ENCODE data around the gene HPS1. TPM values are rescaled to one million over a fixed set of nuclear protein-coding genes. Genes with fewer than 3 reads are reported as not detected.
A peak's percentile ranks its signal among the peaks of the same experiment; 100 is the strongest.

The HPS1 gene
- 32.0 and 40.0 TPM in 2 replicates for total RNA-seq (2014; rRNA removed; shearing (Covaris generic))

DNA sequence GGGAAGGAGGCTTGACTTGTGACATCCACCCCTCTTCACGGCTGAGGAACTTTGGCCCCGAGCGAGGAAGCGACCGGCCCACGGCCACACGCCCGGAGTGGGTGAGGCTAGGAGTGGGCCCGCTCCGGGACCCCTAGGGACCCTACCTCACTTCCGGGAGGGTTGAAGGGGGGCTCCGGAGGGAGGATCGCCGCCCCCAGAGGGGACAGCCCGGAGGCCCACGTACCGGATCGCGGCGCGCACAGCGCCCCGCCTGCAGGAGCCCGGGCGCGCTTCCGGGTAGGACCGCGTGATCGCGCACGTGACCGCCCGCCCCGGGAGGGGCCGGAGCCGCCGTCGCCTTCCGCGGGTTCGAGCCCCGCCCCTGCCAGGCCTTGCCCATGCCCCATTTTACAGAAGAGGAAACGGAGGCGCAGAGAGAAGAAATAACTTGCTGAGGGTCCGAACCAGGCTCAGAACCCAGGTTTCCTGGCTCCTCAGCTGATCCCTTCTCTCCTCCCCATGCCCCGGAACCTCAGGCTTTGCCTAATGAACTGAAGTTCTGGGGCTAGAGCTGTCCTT, at the start of gene HPS1:
Gene HPS1 (minus strand): TSS at position 275 of the 561 bp plus-strand sequence. CDS start 3,695 bp downstream, outside the sequence.
- DNase-seq (ENCODE audit: low spot score), result peak; percentile 55

DNA sequence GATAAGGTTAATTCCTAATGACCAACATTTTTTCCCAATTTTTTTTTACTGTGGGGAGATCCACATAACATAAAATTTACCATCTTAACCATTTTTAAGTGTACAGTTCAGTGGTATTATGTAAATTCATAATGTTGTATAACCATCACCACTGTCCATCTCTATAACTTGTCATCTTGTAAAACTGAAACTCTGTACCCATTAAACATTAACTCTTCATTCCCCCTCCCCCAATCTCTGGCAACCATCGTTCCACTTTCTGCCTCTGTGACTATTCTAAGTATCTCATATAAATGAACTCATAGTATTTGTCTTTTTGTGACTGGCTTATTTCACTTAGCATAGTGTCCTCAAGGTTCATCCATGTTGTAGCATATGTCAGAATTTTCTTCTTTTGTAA, 46.0 kb upstream of the HPS1 start:
- no peak for DNase-seq (ENCODE audit: low spot score)

DNA sequence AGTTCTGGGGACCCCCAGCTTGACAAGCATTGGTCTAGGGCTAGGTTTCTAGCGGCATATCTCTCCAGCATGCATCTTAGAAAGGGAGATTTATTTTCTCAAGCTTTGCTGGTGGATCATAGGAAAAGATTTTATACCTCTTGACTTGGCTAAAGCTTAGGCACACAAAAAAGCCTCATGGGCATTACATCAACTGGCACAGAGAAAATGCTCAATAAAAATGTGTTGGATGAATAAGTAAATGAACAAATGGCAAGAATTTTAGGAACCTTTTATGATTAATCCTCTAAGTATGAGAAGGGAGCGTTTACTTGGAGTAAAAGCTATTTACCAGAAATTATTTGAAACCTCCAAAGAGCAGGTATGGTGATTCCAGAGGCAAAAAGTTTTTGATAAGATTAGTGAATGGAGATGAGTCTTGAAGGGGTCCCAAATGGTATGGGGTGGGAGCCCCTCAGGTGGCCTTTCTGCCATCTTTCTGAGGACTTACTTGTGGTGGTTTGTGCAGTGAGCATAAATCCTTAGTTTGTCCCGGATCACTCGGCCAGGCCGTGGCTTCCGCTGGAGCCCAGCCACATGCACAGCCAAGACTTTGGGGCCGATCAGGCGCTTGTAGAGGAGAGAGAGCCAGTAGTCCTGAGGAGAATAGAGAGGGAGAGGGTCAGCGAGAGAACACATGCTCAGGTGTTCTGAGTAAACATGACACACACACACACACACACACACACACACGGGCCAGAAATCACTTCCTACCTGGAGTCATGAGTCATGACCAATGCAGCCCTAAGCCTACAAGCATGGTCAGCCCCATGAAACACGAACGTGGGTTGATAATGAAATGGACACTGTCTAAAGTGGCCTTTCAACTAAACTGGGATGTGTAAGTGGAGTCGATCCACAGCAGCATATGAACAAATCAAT, 43.1 kb upstream of the HPS1 start:
- no peak for DNase-seq (ENCODE audit: low spot score)

DNA sequence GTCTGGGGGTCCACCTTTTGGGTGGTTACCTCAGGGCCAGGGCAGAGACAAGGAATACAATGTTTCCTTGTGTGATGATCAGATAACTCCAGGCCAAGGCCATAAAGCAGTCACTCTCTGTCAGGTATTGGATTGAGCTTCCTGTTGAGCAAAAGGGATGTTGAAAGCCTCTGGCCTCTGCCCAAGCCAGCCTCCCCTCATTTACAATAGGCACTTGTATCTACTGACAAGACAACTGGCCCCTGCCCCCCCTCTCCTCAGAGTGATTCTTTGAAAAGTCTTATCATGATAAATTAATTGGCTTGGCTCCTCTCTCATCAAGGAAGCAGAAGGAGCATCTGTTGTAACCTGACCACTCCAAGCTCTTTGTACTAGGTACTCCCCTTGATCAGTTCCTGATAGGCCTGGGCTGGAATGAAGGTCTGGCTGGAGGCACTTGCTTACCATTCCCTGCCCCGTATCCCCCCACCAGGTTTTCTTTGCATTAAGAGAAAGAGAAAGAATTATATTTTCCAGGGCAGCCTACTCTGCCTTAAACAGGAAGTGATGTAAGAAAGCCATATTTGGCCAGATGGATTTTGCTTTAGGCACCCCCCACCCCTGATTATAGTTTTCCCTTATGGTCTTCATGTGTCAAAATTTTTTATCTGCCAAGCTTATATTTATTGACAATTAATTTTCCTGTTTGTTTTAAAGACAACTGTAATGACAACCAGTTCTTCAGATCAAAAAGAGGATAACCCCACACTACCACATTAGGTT, 42.1 kb upstream of the HPS1 start:
- DNase-seq (ENCODE audit: low spot score), result no peak

DNA sequence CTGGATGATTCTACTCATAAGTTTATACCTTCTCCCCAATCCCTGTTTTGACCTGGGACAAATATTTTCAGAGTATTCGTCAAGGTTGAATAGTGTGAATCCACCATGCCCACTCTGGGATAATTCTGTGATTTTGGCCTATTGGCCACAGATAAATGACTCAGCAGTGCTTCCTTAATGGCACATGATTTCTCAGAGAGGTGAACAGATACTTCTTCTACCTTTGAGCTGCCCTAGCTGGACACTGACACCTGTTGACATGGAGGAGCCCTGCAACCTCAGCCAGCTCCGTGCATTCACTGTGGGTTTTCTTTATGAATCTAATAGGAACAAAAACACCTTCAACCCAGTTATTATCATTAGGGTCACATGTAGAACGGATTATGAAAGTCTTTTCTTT, 40.9 kb upstream of the HPS1 start:
- no peak for DNase-seq (ENCODE audit: low spot score)

DNA sequence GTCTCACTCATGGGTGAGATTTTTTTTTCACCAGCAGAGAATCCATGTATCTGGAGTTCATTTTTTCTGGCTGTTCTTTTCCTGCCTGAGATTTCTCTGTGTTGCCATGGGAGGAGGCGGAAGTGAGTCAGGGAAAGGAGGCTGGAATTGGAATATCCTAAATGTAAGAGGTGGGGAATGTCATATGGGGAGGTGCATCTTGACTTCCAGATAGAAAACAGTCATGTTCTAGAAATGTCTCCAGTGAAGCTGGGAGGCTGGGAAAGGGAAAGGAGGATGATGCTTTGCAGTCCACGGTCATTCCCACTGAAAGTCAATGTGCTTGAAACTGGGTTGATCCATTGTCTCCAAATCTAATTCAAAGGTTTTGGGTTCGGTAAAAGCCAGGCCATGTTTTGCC, 39.7 kb upstream of the HPS1 start:
- DNase-seq (ENCODE audit: low spot score), result peak; percentile 54

DNA sequence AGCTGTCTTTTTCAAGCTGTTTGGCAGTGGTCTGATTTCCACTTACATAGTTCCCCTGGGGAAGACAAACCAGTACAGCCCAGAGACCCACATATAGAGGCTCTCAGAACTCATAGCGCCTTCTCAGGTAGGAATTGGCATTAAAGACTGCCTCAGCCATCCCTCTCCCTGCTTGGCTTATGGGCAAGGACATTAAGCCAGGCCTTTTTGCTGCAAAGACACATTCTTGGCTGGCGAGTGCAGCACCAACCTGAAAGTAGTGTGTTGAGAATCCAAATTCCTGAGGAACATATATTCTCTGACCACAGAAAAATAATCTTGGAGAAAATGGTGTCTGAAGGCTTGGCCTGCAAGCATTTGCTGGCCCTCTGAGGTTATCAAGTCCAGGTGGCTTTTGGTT, 39.2 kb upstream of the HPS1 start:
- peak; percentile 38 for DNase-seq (ENCODE audit: low spot score)

DNA sequence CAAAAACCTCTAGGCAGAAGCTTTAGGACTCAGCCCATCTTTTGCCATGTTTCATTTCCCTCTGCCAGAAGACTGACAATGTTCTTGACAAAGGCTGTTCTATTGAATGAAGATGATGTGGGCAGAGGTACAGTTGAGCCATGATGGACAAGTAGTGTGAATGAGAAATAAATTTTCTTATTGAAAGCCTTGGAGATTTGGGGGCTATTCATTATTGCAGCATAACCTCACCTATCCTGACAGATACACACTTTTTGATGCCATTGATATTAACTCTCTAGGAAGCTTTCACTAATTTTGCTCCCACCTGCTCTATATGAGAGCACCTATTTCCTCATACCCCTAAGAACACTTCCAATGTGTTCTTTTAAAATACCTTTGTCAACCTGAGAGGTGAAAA, 36.9 kb upstream of the HPS1 start:
- no peak for DNase-seq (ENCODE audit: low spot score)

DNA sequence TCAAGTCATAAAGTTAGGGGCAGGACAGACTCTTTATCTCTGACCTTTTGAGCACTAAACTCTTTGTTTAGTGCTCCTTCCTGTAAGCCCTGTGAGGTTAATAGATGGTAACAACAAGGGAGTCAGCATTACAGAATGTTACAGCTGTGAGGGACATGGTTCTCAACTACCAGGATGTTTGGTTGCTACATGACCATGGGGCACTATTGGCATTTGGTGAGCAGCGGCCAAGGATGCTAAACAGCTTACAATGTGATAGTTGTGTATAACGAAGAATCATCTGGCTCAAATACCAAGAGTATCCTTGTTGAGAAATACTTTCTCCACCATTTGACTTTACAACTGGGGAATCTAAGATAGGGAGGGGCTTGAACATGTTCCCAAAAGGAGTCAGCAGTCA, 35.4 kb upstream of the HPS1 start:
- DNase-seq (ENCODE audit: low spot score), result no peak

DNA sequence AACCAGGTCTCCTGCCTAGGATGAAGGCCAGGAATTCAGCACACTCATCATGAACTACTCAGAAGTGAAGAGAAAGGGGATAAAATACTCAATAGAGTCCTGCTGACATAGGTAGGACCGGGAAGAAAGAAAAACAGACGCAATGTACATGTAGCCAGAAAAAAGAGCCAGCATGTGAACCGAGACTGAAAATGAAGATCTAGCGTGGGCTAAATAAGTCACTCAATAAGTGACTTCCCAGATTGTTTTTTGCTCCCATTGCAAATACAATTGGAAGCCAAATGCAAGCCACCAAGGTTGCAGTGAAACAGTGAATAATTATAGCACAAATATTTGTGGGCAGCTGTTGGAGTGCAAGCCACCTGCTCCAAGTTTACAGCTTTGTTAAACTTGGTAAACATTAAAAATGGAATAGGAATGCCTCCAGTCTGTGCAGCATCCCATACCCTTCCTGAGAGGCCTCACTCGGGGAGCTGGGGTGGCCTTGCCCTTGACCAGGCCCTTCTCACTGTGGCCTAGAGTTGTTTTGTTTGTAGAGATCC, 34.7 kb upstream of the HPS1 start:
- no peak for DNase-seq (ENCODE audit: low spot score)

DNA sequence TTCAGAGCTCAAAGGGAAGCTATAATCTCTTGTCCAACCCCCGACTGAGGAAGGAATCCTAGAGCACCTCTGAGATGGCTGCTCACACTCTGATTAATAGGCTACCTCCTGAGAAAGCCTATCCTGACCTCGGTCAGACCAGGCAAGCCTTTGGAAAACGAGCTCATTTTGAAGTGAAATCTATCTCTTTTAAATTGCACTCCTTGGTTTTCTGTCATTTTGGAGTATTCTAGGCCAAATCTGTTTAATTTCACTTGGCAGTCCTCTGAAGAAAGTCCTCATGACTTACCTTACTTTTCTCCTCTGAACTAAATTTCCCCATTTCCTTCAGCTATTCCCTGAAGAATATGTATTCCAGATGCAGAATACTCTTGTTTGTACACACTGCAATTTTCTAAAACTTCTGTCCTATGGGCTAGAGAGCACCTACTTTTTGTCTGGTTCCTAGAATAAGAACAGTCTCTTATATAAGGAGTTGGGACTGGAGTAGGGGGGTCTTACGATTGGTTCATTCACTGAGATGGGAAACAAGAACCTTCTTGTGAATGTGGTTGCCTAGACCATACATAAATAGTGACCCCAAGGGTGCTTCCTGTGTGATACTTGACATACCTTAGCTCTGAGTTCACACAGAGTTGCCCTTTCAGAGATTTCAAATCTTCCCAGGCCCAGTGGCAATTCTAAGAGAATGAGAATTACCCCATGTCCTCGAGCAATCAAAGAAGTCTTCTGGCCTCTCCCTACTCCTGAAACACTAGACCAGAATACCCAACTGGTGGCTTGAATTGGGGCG, 31.9 kb upstream of the HPS1 start:
- DNase-seq (ENCODE audit: low spot score), result no peak

DNA sequence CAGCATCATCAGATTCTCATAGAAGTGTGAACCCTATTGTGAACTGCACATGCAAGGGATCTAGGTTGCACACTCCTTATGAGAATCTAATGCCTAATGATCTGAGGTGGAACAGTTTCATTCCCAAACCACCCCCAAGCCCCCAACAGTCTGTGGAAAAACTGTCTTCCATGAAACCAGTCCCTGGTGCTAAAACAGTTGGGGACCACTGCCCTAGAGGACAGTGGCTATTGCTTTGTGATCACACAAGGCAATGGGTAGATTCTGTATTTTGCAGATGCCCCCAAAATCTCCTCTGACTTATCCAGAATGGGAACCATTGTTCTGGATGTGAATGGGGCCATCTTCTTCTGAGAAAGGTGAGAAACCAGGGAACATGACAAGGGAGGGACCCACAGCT, 31.1 kb upstream of the HPS1 start:
- DNase-seq (ENCODE audit: low spot score), result no peak

DNA sequence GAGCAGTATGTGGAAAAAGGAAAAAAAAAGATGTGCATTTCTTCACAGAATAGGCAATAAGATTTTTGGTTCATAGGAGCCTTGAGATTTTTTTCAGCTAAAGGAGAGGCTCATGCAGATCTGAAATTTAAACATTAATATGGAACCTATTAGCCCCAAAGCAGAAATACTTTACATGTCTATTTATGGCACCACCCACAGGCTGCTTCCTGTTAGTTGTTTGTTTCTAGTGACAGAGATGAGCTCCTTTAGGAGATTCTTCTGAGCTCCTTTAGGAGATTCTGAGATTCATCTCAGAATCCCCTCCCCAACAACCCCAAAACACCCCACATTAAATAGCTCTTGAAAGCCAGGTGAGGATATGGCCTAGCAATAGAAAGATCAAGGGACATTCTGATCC, 27.9 kb upstream of the HPS1 start:
- no peak for DNase-seq (ENCODE audit: low spot score)

DNA sequence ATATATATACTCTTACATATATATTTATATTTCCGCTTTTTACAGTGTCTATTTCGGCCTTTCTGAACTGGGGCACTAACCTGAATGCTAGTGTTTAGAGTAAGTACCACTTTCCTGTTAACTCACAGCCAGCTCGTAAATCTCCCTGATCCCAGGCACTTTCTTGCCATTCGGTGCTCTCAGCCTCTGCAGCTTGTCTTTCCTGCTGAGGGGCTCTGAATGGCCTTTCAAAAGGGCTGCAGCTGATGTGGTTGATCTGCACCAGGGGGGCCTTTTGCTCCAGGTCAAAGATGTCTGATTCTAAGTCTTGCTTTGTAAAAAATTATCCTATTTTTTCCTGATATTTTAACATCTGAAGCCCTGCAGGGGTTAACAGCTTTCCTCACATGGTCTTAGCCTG, 25.5 kb upstream of the HPS1 start:
- DNase-seq (ENCODE audit: low spot score), result no peak

DNA sequence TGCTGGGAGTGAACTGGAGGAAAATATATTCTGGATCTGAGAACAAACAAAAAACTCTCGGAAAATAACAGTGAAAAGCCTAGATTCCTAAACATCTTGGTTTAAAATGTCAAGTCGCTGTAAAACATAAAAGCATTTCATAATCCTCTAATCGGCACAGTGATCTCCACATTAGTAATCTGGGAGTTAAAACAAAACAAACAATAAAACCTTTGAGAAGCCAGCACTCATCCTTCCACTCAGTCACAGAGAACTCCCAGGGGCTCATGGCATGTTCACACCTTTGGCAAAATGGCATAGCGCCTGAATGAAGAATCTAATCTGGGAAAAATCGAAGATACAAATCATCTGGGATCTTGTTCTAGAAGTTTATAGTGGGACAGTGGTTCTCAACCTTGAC, 24.1 kb upstream of the HPS1 start:
- DNase-seq (ENCODE audit: low spot score), result no peak

DNA sequence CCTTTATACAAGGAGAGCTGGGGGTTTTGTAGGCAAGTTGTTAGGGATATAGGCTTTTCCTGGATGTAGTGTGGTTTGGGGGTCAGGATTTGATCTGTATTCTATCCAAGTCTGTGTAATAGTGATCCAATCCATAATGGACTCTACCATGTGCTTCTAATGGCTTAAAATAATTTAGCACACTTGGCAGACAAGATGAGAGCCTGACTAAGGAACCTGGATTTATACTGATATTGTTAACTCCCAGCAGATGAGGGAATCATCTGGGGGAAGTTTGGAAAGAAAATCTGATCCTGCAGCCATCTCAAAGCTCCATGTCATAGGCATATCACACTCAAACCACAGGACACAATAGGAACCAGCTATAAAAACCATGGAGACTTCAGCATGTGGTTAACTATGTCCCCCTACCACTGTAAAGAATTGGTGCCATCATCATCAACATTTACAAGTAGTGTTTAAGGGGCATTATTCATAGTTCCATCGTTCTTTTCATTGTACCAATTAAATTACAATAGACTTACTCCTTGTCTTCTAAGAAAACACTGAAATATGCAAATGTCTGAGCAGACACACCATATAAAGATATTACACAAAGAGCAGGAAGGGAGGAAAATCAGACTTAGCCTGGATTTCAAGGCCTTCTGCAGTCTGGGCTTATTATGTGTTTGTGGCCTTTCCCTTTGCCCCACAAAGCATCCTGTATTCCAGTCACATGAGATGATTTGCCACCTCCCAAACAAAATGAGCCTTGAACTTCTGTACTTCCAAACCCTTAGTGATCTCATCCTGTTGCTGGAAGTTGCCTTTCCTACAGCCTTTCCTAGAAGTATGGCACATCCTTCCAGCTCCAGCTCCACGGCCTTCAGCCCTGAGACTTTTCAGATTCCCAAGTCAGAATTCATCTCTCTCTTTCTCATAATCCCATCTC, 22.5 kb upstream of the HPS1 start:
- no peak for DNase-seq (ENCODE audit: low spot score)

DNA sequence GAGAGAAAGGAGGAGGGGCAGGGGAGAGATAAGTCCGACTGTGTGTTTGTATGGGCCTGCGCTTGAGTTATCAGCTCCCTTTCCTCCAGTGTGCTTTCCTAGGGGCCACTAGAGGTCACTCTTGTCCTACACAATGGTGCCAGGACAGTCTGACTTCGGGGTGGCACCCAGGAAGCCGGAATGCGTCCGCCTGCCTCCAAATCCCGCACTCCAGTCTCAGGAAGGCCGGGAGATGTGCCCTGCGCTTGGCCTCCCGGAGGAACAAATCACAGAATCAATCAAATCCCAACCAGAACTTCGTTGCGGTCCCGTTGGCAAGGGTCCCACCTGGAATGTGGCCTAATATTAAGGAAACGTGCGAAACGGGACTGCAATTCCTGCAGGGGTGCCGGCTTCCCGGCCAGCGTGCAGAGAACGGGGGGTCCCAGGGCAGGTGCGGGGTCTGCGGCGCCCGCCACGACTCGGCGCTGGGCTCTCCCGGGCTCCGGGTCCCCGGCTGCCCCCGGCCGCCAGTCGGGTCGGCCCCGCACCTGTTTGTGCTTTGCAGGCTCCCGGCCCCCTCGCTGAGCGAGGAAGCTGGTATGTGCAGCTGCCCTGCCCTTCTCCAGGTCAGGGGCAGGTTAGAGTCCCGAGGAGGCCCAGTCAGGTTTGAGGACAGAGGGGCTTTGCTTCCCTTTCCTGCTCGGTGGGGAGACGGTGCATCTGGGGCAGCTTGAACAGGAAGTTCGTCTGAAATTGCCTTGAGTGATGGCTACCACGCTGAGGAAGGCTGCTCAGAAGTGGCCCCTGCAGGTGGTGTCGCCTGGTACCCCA, 21.0 kb upstream of the HPS1 start:
- peak; percentile 89 for DNase-seq (ENCODE audit: low spot score)

DNA sequence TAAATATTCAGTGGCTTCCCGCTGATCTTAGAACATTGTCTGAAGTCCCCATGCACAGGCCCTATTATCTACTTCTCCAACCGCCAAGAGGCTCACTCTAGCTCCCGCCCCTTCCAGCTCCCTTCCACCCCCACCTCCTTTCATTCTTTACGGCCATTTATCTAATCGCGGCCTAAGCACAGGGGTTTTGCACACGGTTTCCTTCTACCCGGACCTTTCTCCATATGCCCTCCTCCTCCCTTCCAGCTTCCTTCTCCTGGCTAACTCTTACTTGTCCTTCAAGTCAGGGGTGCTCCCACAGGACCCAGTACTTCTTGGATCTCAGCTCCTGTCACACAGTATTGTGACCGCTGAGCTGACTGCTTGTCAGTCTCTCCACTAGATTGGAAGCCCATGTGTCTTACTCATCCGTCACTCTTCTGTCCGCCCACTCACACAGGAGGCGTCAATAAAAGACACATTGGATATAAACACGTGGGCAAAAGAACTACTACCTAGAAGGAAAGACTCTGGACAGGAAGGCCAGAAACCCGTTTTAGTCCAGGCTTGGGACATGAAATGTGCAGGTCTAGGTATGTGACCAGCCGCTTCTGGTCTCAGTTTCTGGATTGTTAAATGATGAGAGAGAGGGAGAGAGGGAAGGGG, 20.2 kb upstream of the HPS1 start:
- DNase-seq (ENCODE audit: low spot score), result no peak

DNA sequence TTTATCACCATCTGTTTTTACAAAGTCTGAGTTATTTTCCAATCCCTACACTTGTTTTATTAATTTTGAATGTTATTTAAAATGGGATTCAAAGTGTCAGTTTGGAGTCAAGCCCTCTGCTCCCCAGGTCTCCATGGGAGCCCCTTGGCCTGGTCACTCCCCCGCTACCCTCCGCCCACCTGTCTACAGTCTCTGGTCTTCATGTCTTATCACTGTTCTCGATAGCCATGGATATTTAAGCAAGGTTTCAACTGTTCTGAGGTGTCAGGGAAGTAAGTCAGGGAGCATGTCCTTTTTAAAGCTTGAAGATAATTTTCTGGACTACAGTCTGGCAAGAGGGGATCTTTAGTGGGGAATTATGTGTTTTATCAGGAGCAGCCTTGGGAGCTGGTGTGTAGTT, 19.1 kb upstream of the HPS1 start:
- DNase-seq (ENCODE audit: low spot score), result no peak

All from A172 (cell line).